NCI-H2107 treated with DMSO at 0.1 percent for 48 hours (cell line): ENCODE data around the gene PLPPR2.
"Not testable (repeated sequence)": the region's sequence is repeated elsewhere in the genome, so short reads cannot be mapped to it uniquely, and the experiment has no call there.

Source experiments
- DNase-seq: peaks from one replicate; lab custom pipeline; 2025; ENCODE audit not compliant: unreplicated experiment; lab: John Stamatoyannopoulos, UW

The PLPPR2 gene

DNA sequence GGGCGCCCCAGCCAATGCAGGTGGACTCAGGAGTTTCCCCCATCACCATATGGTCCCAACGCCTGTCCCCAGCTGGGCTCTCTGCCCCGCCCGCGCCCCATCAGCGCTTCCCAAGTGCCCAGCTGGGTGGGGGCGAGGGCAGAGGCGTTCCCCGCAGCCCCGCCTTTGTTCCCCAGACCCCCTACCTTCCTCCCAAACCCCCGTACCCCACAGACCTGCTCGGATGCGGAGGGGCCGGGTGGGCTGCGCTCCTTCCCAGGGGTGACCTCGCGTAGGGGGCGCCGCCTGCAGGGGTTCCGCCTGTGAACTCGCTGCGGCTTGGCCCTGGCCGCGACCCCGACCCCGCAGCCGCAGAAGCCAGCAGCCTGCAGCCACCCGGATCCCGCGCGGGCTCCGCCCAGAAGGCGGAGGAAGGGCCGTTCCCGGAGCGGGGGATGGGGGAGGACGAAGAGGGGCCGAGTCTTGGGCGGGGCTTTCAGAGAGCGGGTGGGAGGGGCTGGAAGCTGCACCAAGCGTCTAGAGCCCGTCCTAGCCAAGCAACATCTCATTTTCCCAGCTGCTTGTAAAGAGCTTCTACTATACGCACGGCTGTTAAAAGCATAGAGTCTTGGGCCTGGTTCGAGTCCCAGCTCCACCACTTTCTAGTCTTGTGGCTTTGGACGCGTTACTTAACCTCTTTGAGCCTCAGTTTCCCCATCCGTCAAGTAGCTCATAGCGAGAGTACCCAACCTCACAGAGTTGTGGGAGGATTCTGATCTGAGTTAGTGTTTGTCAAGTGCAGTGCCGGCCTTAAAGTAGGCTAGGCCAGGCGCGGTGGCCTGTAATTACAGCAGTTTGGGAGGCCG lies 15.8 kb upstream of the PLPPR2 start, which contains the start of gene RAB3D:
TSS of gene RAB3D (minus strand) at position 404 of the 845 bp plus-strand sequence. CDS start 2,258 bp downstream, outside the sequence.
- peak; percentile 65 for DNase-seq

DNA sequence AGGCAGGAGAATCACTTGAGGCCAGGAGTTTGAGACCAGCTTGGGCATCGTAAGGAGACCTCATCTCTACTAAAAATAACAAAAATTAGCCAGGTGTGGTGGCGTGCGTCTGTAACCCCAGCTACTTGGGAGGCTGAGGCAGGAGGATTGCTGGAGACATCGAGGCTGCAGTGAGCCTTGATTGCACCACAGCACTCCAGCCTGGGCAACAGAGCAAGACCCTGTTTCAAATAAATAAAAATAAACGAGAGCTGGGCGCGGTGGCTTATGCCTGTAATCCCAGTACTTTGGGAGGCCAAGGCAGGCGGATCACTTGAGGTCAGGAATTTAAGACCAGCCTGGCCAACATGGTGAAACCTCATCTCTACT lies 15.1 kb upstream of the PLPPR2 start:
- DNase-seq, result not testable (repeated sequence)

DNA sequence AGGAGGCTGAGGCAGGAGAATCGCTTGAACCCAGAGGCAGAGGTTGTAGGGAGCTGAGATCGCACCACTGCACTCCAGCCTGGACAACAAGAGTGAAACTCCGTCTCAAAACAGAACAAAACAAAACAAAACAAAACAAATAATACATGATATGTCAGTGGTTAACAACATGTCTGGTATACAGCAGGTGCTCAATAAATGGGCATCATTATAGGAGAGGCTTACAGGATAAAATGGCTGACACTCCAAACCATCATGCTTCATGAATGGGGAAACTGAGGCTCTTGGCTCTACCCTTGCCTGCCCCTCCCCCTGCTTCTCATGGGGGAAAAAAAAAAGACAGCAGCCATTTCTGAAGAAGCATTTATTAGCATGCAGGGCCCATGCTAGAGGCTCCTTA lies 12.8 kb upstream of the PLPPR2 start:
- DNase-seq, result no peak

DNA sequence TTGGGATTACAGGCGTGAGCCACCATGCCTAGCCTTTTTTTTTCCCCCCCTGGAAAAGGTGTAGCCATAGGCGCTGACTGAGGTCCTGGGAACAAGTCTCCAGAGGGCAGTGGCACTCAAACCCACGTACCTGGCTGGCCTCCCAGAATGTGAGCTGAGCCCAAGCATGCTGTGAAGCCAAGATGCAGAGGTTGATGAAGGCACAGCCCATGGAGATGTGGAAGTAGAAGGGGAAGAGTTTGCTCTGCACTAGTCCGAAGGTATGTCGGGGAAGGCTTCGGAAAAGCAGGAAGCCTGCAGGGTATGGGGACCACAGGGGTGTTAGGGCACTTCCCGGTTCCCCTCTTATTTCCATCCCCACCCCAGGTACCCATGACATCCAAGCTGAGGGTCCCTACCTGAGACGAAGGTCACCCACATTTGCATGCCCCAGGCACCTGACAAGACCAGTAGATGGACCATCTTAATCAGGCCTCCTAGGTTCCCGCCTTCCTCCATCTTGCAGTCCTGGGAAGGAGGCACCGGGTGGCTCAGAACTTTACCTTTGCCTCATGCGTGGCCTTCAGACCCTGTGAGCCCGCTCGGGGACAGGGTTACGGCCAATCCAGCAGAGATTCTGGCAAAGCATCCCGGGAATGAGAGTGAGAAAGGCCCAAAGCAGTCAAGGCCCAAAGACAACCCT lies 10.0 kb upstream of the PLPPR2 start:
- DNase-seq, result peak; percentile 21

DNA sequence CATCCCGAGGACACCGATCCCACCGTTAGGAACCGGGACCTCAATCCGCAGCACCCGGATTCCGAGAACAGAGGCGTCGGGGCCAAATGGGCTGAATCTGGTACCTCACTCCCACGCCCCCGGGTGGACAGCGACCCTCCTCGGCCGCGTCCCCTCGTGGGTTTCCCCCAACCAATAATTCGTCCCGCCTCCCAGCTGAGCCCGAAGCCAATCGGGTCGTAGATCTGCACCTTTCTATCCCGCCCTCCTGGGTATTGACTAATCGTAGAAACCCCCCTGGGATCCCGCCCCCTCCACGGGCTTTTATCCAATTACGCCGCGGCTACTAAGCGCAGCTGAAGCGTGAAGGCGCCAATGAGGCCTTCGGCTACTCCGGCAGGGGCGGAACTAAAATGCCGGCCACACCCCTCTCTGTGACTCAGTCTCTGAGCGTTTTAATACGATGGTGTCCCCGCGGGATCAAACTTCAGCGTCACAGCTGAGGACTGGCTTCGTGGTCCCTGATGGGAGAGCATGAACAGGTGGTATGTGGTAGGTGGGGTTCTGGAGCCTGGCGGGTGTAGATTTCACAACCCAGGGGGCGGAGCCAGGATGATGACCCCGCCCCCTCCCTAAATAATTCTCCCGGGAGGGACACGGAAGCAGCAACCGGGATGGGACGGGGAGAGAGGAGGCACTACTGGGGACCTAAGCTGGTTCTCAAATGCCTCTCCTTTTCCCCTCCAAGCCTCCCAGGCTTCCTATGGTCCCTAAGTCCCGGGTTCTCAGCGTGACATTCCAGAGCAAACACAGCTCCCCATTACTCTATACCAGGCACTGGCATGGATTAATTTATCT lies 8.9 kb upstream of the PLPPR2 start, which contains the start of the genes CCDC159 and TMEM205:
TSS of gene CCDC159 (plus strand) at position 416 of the 837 bp plus-strand sequence. CDS start at position 504, 88 bp downstream.
TSS of gene TMEM205 (minus strand) at position 165 of the 837 bp plus-strand sequence. CDS start 649 bp downstream, outside the sequence.
- DNase-seq, result peak; percentile 94

DNA sequence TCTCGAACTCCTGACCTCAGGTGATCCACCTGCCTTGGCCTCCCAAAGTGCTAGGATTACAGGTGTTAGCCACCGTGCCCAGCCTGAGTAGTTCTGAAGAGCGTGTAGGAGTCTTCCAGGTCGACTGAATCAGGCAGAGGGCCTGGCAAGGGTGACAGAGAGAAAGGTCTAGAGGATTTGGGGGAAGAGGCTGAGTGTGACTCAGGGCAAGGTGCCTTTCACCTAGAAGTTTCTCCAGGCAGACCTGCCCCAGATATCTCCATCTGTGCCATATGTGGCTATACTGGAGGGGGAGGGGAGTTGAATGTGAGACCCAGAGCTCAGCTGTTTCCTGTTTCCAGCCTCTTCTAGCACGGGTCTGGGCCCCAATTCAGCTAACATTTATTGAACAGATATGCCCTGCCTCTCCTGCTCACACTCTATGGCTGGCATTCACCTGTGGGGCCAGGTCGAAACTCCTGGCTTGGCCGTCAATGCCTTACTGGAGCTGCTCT lies 7.6 kb upstream of the PLPPR2 start:
- DNase-seq, result no peak

DNA sequence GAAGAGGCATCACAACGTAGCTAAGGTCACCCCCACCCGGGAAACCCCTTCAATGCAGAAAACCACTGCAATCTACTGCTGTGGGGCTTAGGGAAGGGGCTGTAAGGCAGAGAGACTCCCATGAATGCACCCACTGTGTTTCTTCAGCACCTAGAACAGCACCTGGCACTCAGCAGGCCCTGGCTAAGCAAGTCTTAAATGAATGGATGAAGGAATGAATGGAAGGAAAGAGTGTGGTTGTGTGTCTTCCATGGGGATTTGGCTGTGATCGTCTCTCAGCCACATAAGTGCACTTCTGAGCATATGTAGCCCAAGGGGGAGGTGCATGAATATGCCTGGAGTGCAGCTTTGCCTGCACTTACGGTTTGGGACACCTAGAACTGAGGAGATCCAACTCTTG lies 6.1 kb upstream of the PLPPR2 start:
- no peak for DNase-seq

DNA sequence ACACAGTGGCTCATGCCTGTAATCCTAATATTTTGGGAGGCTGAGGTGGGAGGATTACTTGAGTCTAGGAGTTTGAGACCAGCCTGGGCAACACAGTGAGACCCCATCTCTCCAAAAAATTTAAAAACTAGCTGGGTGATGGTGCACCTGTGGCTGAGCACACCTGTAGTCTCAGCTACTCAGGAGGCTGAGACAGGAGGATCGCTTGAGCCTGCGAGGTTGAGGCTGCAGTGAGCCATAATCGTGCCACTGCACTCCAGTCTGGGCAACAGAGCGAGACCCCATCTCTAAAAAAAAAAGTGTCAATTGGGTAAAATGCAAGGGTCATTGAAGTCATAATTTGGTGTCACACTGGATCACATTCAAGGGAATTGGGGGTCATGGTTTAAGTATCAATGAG lies 1.1 kb upstream of the PLPPR2 start:
- not testable (repeated sequence) for DNase-seq

DNA sequence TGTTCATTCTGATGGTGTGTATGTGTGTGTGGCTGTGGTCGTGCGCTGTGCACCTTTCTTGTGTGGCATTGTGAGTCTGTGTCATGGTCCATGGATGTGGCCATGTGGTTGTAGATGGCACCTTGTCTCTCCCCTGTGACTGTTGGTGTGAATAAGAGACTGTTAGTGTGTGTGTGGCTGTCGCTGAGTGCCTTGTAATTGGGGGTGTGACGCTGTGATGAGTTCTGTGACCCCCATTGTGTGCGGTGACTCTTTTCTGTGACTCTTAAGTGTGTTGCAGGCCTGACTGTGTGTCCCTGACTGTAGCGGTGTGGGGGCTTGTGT lies 804 bp downstream of the PLPPR2 start:
- no peak for DNase-seq

DNA sequence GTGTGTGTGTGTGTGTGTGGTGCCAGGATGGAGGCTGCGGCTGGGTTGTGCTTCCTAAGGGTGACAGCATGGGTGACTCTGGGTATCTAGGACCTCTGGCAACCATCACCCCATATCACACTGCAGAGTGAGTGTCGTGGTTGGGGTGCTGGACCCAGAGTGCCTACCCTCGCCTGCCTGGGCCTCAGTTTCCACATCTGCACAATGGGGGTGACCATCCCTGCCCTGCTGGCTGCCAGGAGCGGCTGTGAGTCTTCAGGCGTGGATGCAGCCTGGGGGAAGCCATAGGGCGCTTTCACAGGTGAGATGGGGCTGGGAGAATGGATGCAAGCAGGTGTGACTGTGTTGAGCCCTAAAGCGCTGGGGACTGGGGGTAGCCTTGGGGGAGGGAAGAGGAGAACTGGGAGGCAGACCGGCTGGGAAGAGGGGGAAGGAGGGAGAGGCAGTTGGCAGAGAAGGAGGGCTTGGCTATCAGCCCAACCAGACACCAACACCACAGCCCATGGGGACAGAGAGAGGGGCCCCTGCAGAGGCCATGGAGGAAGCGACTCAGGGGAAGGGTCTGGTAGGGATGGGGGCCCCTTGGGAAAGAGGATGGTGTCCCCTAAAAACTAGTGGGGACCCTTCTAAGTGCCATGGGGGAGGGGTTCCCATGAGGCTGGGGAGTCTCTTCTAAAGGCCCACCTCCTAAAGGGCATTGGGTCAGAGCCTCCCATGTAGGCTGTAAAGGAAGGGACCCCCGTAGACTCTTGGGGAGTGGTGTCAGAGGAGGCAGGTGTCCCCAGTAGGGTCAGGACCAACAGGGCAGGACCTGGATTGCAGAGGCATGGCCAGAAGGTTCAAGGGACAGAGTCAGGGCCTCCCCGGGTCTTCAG lies 1.7 kb downstream of the PLPPR2 start:
- DNase-seq, result peak; percentile 16

DNA sequence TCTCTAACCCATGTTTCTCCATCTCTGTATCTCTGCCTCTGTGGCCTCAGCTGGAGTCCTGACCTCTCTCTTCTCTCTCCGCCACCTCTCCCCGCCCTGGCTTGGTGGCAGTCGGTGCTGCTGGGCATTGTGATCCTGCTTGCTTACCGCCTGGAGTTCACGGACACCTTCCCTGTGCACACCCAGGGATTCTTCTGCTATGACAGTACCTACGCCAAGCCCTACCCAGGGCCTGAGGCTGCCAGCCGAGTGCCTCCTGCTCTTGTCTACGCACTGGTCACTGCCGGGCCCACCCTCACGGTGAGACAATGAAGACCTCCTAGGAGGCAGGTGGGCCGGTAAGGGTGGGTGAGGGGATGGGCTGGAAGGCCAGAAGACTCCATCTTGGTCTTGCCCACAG lies 4.2 kb downstream of the PLPPR2 start:
- DNase-seq, result no peak

DNA sequence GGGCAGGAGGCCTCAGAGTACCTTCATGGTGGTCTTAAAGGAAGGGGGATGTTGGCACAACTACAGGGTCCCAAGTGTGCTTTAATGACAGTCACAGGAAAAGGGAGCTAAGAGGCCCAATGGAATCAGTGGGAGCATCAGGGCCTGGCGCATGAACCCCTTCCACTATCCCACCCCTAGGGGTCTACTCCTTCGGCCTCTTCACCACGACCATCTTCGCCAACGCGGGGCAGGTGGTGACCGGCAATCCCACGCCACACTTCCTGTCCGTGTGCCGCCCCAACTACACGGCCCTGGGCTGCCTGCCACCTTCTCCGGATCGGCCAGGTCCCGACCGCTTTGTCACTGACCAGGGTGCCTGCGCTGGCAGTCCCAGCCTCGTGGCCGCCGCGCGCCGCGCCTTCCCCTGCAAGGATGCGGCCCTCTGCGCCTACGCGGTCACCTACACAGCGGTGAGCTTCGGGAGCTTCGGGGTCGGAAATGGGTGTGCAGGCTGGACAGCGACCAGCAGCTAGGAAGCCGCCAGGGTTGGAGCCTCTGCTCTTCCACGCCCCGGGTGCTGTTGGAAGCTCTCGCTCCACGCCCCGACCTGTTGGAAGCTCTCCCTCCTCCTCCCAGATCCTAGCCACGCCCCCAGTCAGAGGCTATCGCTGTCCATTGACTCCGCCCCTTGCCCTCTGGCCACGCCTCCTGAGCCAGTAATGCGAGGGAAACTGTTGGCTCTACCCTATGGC lies 6.0 kb downstream of the PLPPR2 start:
- no peak for DNase-seq

DNA sequence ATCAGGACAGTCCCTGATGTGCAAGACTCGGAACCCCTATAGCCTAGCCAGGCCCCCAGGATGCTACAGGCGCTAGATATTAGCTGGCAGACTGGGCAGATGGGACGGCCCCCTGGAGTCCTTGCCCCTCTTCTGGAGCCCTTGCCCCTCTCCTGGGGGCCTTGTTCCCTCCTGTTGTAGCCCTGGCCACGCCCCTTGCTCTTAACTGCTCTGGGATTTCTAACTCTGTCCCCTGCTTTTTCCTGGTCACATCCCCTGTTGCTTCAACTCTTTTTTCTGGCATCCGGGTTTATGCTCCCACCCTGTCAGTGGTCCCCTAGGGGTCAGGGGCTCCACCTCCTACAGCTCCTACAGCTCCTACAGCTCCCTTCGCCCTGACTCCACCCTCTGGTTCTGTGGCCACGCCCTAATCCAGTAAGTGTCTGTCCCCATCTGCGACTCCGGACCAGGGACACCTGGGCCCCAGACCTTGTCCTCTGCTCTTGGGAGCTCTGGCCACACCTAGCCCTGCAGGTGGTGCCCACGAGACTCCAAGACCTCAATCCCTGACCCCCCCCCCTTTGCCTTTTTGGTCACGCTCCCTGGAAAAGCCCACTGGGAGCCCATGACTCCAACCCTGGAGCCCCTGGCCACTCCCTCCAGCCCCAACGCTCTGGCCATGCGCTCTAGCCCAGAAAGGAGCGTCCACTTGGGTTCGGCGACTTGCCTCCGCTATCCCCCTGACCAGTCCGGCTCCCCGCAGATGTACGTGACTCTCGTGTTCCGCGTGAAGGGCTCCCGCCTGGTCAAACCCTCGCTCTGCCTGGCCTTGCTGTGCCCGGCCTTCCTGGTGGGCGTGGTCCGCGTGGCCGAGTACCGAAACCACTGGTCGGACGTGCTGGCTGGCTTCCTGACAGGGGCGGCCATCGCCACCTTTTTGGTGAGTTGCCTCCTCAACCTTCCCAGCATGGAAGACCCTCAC lies 6.8 kb downstream of the PLPPR2 start:
- DNase-seq, result no peak

DNA sequence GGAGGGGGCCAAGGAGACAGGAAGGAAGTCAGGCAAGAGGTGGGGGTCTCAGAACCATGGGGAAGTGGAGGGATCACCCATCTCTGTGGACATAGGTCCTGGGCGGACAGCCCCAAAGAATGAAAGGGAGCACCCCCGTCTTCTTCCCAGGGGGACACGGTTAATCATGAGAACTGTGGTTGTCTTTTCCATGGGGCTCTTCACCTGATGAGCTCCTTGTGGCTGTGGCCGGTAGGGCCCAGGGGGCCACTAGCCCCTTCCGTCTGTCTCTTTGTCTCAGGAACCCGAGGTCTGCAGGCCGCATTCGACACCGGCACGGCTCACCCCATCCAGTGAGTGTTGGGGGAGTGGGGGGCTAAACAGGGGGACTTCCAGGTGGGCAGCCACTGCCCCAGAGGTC lies 8.6 kb downstream of the PLPPR2 start:
- DNase-seq, result no peak

DNA sequence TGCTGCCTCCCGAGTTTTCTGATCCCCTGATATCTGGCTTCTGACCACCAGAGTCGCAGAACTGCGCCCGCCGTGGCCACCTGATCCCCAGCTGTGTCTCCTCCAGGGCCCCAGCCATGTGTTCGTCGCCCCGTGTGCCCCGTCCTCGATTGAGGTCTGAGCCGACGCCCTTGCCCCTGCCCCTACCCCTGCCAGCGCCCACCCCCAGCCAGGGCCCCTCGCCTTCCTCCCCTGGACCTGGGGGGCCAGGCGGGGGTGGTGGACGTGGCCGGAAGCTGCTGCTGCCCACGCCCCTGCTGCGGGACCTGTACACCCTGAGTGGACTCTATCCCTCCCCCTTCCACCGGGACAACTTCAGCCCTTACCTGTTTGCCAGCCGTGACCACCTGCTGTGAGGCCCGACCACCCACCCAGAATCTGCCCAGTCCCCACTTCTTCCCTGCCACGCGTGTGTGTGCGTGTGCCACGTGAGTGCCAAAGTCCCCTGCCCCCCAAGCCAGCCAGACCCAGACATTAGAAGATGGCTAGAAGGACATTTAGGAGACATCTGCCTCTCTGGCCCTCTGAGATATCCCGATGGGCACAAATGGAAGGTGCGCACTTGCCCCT lies 9.2 kb downstream of the PLPPR2 start:
- DNase-seq, result no peak

DNA sequence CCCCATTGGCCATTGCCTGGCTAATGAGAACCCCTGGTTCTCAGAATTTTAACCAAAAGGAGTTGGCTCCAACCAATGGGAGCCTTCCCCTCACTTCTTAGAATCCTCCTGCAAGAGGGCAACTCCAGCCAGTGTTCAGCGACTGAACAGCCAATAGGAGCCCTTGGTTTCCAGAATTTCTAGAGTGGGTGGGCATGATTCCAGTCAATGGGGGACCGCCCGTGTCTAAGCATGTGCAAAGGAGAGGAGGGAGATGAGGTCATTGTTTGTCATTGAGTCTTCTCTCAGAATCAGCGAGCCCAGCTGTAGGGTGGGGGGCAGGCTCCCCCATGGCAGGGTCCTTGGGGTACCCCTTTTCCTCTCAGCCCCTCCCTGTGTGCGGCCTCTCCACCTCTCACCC lies 9.7 kb downstream of the PLPPR2 start:
- no peak for DNase-seq

DNA sequence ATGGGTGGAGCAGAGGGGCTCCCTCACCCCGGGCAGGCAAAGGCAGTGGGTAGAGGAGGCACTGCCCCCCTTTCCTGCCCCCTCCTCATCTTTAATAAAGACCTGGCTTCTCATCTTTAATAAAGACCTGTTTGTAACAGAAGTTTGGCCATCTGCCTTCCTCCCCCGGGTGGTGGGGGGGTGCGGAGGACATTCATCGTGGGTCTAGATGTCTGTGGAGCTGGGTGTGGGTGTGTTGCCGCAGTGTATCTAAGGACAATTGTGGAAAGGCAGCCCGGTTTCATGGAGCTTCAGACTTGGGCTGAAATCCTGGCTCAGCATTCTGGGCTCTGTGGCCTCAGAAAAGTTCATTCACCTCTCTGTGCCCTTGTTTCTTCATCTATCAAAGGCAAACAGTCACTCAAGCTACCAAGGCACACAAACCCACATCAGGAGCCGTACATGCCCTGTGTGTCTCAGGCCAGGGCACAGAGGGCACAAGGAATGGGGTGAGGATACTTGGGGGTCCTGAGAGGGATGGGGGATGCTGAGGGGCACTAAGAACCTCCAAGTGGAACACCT lies 10.4 kb downstream of the PLPPR2 start:
- DNase-seq, result no peak

DNA sequence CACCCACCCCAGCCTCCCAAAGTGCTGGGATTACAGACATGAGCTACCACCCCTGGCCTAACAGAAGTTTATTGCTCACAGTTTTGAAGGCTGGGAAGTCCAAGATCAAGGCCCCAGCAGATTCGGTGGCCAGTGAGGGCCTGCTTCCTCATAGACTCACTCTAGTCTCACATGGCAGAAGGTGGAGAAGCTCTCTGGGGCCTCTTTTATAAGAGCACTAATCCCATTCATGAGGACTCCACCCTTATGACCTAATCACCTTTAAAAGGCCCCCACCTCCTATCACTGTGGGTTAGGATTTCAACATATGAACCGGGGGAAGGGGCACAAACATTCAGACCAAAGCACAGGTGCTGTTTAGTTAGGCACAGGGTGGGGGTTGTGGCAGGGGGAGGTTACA lies 12.3 kb downstream of the PLPPR2 start:
- no peak for DNase-seq
